Measurements from ENCODE around the gene KCNJ3. TPM values are rescaled to one million over a fixed set of nuclear protein-coding genes. Genes with fewer than 3 reads are reported as not detected.
A peak's percentile ranks its signal among the peaks of the same experiment; 100 is the strongest.

KCNJ3 gene
- total RNA-seq, 1 donor from 2014 or later = 0.26 TPM

DNA sequence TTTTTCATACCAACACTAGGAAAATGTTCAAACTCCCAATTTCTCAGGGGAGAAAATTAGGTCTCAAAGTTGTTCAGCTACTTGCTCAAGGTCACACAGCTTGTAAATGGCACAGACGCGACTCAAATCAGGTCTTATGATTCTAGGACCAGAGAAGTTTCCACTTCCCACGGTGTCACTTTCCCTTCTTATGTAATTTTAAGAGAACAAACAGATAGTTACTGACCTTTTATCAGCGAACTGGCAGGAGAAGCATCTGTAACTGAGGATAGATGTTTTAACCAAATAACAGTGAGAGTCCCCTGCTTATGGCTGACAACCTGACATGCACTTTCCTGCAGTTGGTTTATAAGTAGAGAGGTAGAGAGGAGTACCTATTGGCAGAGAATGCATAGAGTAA, 2.1 kb upstream of the KCNJ3 start:
- H3K36me3 Mint-ChIP-seq = no peaks in the 10 kb centered on the region
- no peaks in the 10 kb centered on the region for H4K20me1 ChIP-seq (ENCODE audit: low read depth)
- H3K4me2 ChIP-seq = no peak overlapping the region
- H3K4me1 ChIP-seq = peaks cover 4% of the 10 kb centered on the region
- H3K27me3 Mint-ChIP-seq (ENCODE audit: insufficient read depth, low read depth) = peaks cover 29% of the 10 kb centered on the region
- H3K4me3 Mint-ChIP-seq = peak overlapping the region; percentile 57
- no peak for DNase-seq (ENCODE audit: low spot score)
- H3K4me3 ChIP-seq = no peak overlapping the region
- H3K27me3 ChIP-seq = peaks cover 45% of the 10 kb centered on the region
- no peaks in the 10 kb centered on the region for H3F3A ChIP-seq (ENCODE audit: low read depth)
- TF ChIP-seq, protein P1, sequence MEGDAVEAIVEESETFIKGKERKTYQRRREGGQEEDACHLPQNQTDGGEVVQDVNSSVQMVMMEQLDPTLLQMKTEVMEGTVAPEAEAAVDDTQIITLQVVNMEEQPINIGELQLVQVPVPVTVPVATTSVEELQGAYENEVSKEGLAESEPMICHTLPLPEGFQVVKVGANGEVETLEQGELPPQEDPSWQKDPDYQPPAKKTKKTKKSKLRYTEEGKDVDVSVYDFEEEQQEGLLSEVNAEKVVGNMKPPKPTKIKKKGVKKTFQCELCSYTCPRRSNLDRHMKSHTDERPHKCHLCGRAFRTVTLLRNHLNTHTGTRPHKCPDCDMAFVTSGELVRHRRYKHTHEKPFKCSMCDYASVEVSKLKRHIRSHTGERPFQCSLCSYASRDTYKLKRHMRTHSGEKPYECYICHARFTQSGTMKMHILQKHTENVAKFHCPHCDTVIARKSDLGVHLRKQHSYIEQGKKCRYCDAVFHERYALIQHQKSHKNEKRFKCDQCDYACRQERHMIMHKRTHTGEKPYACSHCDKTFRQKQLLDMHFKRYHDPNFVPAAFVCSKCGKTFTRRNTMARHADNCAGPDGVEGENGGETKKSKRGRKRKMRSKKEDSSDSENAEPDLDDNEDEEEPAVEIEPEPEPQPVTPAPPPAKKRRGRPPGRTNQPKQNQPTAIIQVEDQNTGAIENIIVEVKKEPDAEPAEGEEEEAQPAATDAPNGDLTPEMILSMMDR (IDR thresholded peaks at IDR 0.05) = no peak
- no peak for TF ChIP-seq EZH2phosphoT487 (IDR thresholded peaks at IDR 0.05)
- TF ChIP-seq EZH2 (IDR thresholded peaks at IDR 0.05) = no peak
- H3K27ac ChIP-seq = no peak overlapping the region
- H3K9ac ChIP-seq = no peak overlapping the region
- H3K9me3 Mint-ChIP-seq = no peaks in the 10 kb centered on the region
- no peak overlapping the region for H2AFZ ChIP-seq (replicated peaks)
- H3K4me1 Mint-ChIP-seq = peaks cover 13% of the 10 kb centered on the region
- no peaks in the 10 kb centered on the region for H3K36me3 ChIP-seq
- no peaks in the 10 kb centered on the region for H3K79me2 ChIP-seq (ENCODE audit: low read depth)
- no peaks in the 10 kb centered on the region for H3K9me3 ChIP-seq (ENCODE audit: low read depth)
- H3K27ac Mint-ChIP-seq = no peak overlapping the region

GRCh38 chr2:154696810-154697417, 1.6 kb upstream of the KCNJ3 start:
- Histone ChIP-seq H3K79me2 (ENCODE audit: low read depth) (no peaks in the 10 kb centered on the region), H2AFZ (replicated peaks) (peak overlapping the region; percentile 99), H3K36me3 (no peaks in the 10 kb centered on the region), H3F3A (ENCODE audit: low read depth) (no peaks in the 10 kb centered on the region), H3K9me3 (ENCODE audit: low read depth) (no peaks in the 10 kb centered on the region), H3K4me2 (peak overlapping the region; percentile 78), H3K27ac (no peak overlapping the region), H3K27me3 (peaks cover 45% of the 10 kb centered on the region), H3K4me3 (peak overlapping the region; percentile 52), H3K4me1 (peaks cover 4% of the 10 kb centered on the region), H3K9ac (no peak overlapping the region), H4K20me1 (ENCODE audit: low read depth) (no peaks in the 10 kb centered on the region)
- Mint-ChIP-seq H3K4me3 (peak overlapping the region; percentile 90), H3K36me3 (no peaks in the 10 kb centered on the region), H3K27me3 (ENCODE audit: insufficient read depth, low read depth) (peaks cover 29% of the 10 kb centered on the region), H3K9me3 (no peaks in the 10 kb centered on the region), H3K4me1 (peaks cover 13% of the 10 kb centered on the region), H3K27ac (no peak overlapping the region)
- no peak for DNase-seq (ENCODE audit: low spot score)
- TF ChIP-seq, protein P1 (IDR thresholded peaks at IDR 0.05) = no peak
- TF ChIP-seq EZH2 (IDR thresholded peaks at IDR 0.05) = no peak
- TF ChIP-seq EZH2phosphoT487 (IDR thresholded peaks at IDR 0.05) = no peak

DNA sequence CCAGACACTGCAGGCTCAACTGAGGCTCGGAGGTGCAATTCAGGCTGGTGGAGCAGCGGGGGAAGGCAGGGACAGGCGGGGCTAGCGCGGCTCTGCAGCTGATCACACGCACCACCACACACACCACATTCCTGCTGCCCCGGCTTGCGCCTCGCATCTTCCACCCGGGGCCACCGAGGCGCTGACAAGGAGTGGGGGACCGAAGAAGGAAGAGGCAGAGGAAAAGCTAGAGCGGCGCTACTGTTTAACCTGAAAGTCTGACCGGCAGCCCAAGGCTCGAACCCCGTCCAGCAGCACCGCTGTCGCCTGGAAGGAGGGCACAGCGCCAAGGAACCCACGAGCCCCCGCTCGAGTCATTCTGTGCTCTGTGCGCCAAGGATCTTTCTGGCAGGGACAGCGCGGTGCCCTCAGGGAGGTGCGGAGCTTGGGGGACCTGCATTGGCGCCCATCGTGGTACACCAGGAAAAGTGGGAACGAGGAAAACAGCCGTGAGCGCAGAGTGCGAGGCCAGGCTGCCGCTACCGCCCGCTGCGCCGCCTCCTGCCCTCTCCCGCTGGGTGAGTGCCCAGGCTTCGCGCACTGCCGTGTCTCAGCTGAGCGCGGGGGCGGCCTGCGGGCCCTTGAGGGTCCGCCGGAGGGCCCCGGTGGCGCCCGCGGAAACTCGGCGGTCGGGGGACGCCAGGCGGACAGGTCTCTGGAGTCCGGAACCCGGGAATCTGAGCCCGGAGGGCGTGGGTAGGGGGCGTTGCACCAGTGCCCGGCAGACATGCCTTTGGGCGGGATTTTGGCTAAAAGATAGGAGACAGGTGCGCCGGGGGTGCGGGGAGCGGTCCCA, 860 bp upstream of the KCNJ3 start:
- Mint-ChIP-seq H3K27ac (no peak overlapping the region), H3K4me1 (peaks cover 13% of the 10 kb centered on the region), H3K36me3 (no peaks in the 10 kb centered on the region), H3K4me3 (peak overlapping the region; percentile 90), H3K27me3 (ENCODE audit: insufficient read depth, low read depth) (peaks cover 29% of the 10 kb centered on the region), H3K9me3 (no peaks in the 10 kb centered on the region)
- H3K4me1 ChIP-seq = peaks cover 4% of the 10 kb centered on the region
- peak; percentile 83 for DNase-seq (ENCODE audit: low spot score)
- H4K20me1 ChIP-seq (ENCODE audit: low read depth) = no peaks in the 10 kb centered on the region
- peaks cover 45% of the 10 kb centered on the region for H3K27me3 ChIP-seq
- peak overlapping the region; percentile 52 for H3K4me3 ChIP-seq
- no peak overlapping the region for H3K9ac ChIP-seq
- no peaks in the 10 kb centered on the region for H3K36me3 ChIP-seq
- H3F3A ChIP-seq (ENCODE audit: low read depth) = no peaks in the 10 kb centered on the region
- H3K4me2 ChIP-seq = peak overlapping the region; percentile 78
- TF ChIP-seq EZH2phosphoT487 (IDR thresholded peaks at IDR 0.05) (no peak), EZH2 (IDR thresholded peaks at IDR 0.05) (peak; percentile 64)
- TF ChIP-seq, protein P1 (IDR thresholded peaks at IDR 0.05) = no peak
- no peaks in the 10 kb centered on the region for H3K9me3 ChIP-seq (ENCODE audit: low read depth)
- peak overlapping the region; percentile 99 for H2AFZ ChIP-seq (replicated peaks)
- H3K27ac ChIP-seq = no peak overlapping the region
- no peaks in the 10 kb centered on the region for H3K79me2 ChIP-seq (ENCODE audit: low read depth)

All from neural progenitor cell (in vitro differentiated cells).